Trophoblast cell (in vitro differentiated cells and primary cell): ENCODE results near the gene VASP.

ENCODE experiments used
- DNase-seq, 2 donors: peaks; one replicate each; pipeline ENCODE4 v3.0.0-alpha.2; 2016
- H2AFZ ChIP-seq: 2 replicates; pipeline ENCODE4 v1.6.1; 2013; ENCODE audit warnings: low read length, moderate library complexity, mild to moderate bottlenecking; ENCODE audit not compliant: insufficient read depth, poor library complexity
- H2AK5ac ChIP-seq: 2 replicates; pipeline ENCODE4 v1.6.1; 2013; ENCODE audit warnings: mild to moderate bottlenecking, low read length
- H2BK120ac ChIP-seq: 2 replicates; pipeline ENCODE4 v1.6.1; 2013; ENCODE audit warnings: low read length, mild to moderate bottlenecking, moderate library complexity; ENCODE audit not compliant: insufficient read depth, poor library complexity
- H2BK12ac ChIP-seq: 2 replicates; pipeline ENCODE4 v1.6.1; 2013; ENCODE audit warnings: mild to moderate bottlenecking, low read length, moderate library complexity
- H2BK5ac ChIP-seq: 2 replicates; pipeline ENCODE4 v1.6.1; 2013; ENCODE audit warnings: low read length, low read depth, moderate library complexity, mild to moderate bottlenecking; ENCODE audit not compliant: poor library complexity
- H3K14ac ChIP-seq: 2 replicates; pipeline ENCODE4 v1.6.1; 2013; ENCODE audit warnings: mild to moderate bottlenecking, low read length
- H3K18ac ChIP-seq: 2 replicates; pipeline ENCODE4 v1.6.1; 2013; ENCODE audit warnings: mild to moderate bottlenecking, low read length
- H3K23ac ChIP-seq: 2 replicates; pipeline ENCODE4 v1.6.1; 2013; ENCODE audit warnings: low read length
- H3K27ac ChIP-seq: 2 replicates; pipeline ENCODE4 v1.5.1; 2013; ENCODE audit warnings: low read depth, mild to moderate bottlenecking, inconsistent platforms, low read length, moderate library complexity
- H3K27me3 ChIP-seq: 2 replicates; pipeline ENCODE4 v1.6.1; 2013; ENCODE audit warnings: inconsistent platforms, mild to moderate bottlenecking, low read length, moderate library complexity; ENCODE audit not compliant: insufficient read depth
- H3K36me3 ChIP-seq, 2 experiments: 1 replicate in 1 of 2; 2 replicates in 1 of 2; pipeline ENCODE4 v1.6.1; 2013; ENCODE audit warnings: low read length in 2 of 2, mild to moderate bottlenecking in 2 of 2, moderate library complexity in 1 of 2; ENCODE audit not compliant: insufficient read depth in 2 of 2, control insufficient read depth in 1 of 2
- H3K4ac ChIP-seq: 2 replicates; pipeline ENCODE4 v1.6.1; 2013; ENCODE audit warnings: low read depth, mild to moderate bottlenecking, low read length, moderate library complexity
- H3K4me1 ChIP-seq, 2 experiments: 1 replicate in 1 of 2; 2 replicates in 1 of 2; pipeline ENCODE4 v1.6.1; 2013; ENCODE audit warnings: low read length in 2 of 2, mild to moderate bottlenecking in 2 of 2, moderate library complexity in 1 of 2; ENCODE audit not compliant: insufficient read depth in 2 of 2, control insufficient read depth in 1 of 2
- H3K4me2 ChIP-seq: 2 replicates; pipeline ENCODE4 v1.6.1; 2013; ENCODE audit warnings: inconsistent platforms, mild to moderate bottlenecking, low read length, moderate library complexity
- H3K4me3 ChIP-seq: 2 replicates; pipeline ENCODE4 v1.5.1; 2013; ENCODE audit warnings: mild to moderate bottlenecking, low read depth, low read length, inconsistent platforms
- H3K79me1 ChIP-seq: one replicate; pipeline ENCODE4 v1.6.1; 2013; ENCODE audit warnings: low read length
- H3K79me2 ChIP-seq: 2 replicates; pipeline ENCODE4 v1.6.1; 2013; ENCODE audit warnings: low read length, mild to moderate bottlenecking; ENCODE audit not compliant: control insufficient read depth, insufficient read depth, poor library complexity
- H3K9ac ChIP-seq: 2 replicates; pipeline ENCODE4 v1.6.1; 2013; ENCODE audit warnings: mild to moderate bottlenecking, low read length
- H3K9me3 ChIP-seq: 2 replicates; pipeline ENCODE4 v1.6.1; 2013; ENCODE audit warnings: low read depth, mild to moderate bottlenecking, control low read depth, inconsistent platforms, low read length; ENCODE audit not compliant: insufficient read depth
- H4K12ac ChIP-seq: 2 replicates; pipeline ENCODE4 v1.6.1; 2013; ENCODE audit warnings: low read depth, mild to moderate bottlenecking, low read length, moderate library complexity
- H4K8ac ChIP-seq: 2 replicates; pipeline ENCODE4 v1.6.1; 2013; ENCODE audit warnings: low read depth, mild to moderate bottlenecking, low read length, moderate library complexity
- H4K91ac ChIP-seq: one replicate; pipeline ENCODE4 v1.6.1; 2013; ENCODE audit warnings: low read depth, mild to moderate bottlenecking, low read length, moderate library complexity
- WGBS: extraction: QIAGEN DNeasy Blood & Tissue Kit; methylation state at CpG from one replicate; pipeline ENCODE4 v1.1.7; 2013; ENCODE audit warnings: missing lambda C conversion rate; ENCODE audit not compliant: insufficient read length, insufficient coverage; ENCODE audit errors: extremely low coverage; 5-methylcytosine and 5-hydroxymethylcytosine counted together

The VASP gene

DNA sequence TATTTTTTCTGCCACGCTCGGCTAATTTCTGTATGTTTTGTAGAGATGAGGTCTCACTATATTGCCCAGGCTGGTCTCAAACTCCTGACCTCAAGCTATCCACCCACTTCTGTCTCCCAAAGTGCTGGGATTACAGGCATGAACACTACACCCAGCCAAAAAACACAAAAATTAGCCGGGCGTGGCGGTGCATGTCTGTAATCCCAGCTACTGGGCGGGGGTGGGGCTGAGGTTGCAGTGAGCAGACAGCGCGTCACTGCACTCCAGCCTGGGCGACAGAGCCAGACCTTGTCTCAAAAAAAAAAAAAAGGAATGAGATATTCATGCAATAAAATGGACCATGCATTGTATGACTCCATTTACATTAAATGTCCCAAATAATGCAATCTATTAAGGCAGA, 32.2 kb downstream of the VASP start:
- H3K36me3 ChIP-seq: no peaks in the 10 kb centered on the region
- no CpG with 5 or more reads among the region's 9 CpGs for WGBS

DNA sequence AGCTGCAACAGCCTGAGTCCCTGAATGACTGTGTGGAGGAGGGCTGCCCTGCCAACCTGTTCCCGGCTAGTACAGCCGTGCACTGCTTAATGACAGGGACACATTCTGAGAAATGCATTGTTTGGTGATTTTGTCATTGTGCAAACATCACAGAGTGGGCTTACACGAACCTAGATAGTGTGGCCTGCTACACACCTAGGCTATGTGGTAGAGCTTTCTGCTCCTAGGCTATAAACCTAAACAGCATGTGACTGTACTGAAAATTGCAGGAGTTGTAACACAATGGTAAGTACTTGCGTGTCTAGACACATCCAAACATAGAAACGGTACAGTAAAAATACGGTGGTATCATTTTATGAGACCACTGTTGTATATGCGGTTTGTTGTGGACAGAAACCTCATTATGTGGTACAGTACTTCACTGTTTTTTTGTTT, 35.0 kb downstream of the VASP start:
- no peak overlapping the region for H3K4me3 ChIP-seq
- no CpG with 5 or more reads among the region's 7 CpGs for WGBS
- no peak overlapping the region for H3K9ac ChIP-seq
- no peaks in the 10 kb centered on the region for H3K27me3 ChIP-seq
- H2AK5ac ChIP-seq: no peak overlapping the region
- H2BK5ac ChIP-seq: no peak overlapping the region
- H3K27ac ChIP-seq: no peak overlapping the region
- H3K4me2 ChIP-seq: no peak overlapping the region
- H4K8ac ChIP-seq: no peak overlapping the region
- no peaks in the 10 kb centered on the region for H3K4me1 ChIP-seq
- no peak overlapping the region for H4K91ac ChIP-seq
- H4K12ac ChIP-seq: no peak overlapping the region
- H3K23ac ChIP-seq: no peak overlapping the region
- no peaks in the 10 kb centered on the region for H3K79me2 ChIP-seq
- H3K4ac ChIP-seq: no peak overlapping the region
- H2BK12ac ChIP-seq: no peak overlapping the region
- H2BK120ac ChIP-seq: no peak overlapping the region
- no peaks in the 10 kb centered on the region for H3K79me1 ChIP-seq
- no peaks in the 10 kb centered on the region for H3K9me3 ChIP-seq
- H3K18ac ChIP-seq: no peak overlapping the region
- H2AFZ ChIP-seq: no peak overlapping the region
- H3K14ac ChIP-seq: no peak overlapping the region
- DNase-seq: no peak
- H3K36me3 ChIP-seq: no peaks in the 10 kb centered on the region

More for the DNA sequence above, 32.2 kb downstream of the VASP start:
- no peak overlapping the region for H3K27ac ChIP-seq
- H3K23ac ChIP-seq: no peak overlapping the region
- H3K27me3 ChIP-seq: no peaks in the 10 kb centered on the region
- no peak overlapping the region for H3K4ac ChIP-seq
- H2AK5ac ChIP-seq: no peak overlapping the region
- no peak overlapping the region for H4K12ac ChIP-seq
- no peak overlapping the region for H3K14ac ChIP-seq
- no peak overlapping the region for H3K4me3 ChIP-seq
- no peak overlapping the region for H2BK120ac ChIP-seq
- H4K8ac ChIP-seq: no peak overlapping the region
- H4K91ac ChIP-seq: no peak overlapping the region
- no peak overlapping the region for H2BK5ac ChIP-seq
- no peak for DNase-seq
- no peaks in the 10 kb centered on the region for H3K79me2 ChIP-seq
- no peak overlapping the region for H3K18ac ChIP-seq
- no peak overlapping the region for H3K9ac ChIP-seq
- no peaks in the 10 kb centered on the region for H3K9me3 ChIP-seq
- no peak overlapping the region for H3K4me2 ChIP-seq
- no peak overlapping the region for H2BK12ac ChIP-seq
- H2AFZ ChIP-seq: no peak overlapping the region
- H3K4me1 ChIP-seq: no peaks in the 10 kb centered on the region
- no peaks in the 10 kb centered on the region for H3K79me1 ChIP-seq

DNA sequence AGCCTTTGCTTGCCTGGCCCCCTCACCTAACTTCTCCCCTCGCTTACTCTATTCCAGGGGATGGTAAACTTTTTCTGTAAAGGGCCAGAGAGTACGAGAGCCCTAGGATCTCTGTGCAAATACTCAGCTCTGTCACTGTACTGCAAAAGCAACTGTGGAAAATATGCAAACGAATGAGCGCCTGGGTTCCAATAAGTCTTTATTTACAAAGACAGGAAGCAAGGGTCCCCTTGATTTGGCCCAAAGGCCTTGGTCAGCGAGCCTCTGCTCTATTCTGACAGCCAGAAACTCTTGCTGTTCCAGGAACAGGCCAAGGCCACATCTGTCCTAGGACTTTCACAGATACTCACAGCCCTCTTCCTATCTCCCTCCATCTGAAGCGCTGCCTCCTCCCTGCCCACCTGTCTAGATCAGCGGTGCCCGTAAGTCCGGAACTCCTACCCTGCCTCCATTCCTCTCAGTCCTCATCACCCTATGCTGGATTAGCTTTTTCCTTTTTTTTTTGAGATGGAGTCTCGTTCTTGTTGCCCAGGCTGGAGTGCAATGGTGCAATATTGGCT, 40.0 kb downstream of the VASP start:
- Histone ChIP-seq H3K23ac (no peak overlapping the region), H2AFZ (no peak overlapping the region), H3K79me2 (no peaks in the 10 kb centered on the region), H2BK12ac (no peak overlapping the region), H3K18ac (no peak overlapping the region), H3K4ac (no peak overlapping the region), H2AK5ac (no peak overlapping the region), H4K12ac (no peak overlapping the region), H3K4me2 (no peak overlapping the region), H3K79me1 (no peaks in the 10 kb centered on the region), H4K8ac (no peak overlapping the region), H3K36me3 (no peaks in the 10 kb centered on the region), H2BK120ac (no peak overlapping the region), H3K4me1 (no peaks in the 10 kb centered on the region), H3K4me3 (no peak overlapping the region), H2BK5ac (no peak overlapping the region), H3K27me3 (no peaks in the 10 kb centered on the region), H3K27ac (no peak overlapping the region), H3K9ac (no peak overlapping the region), H4K91ac (no peak overlapping the region), H3K9me3 (no peaks in the 10 kb centered on the region), H3K14ac (no peak overlapping the region)
- DNase-seq: no peak
- no CpG with 5 or more reads among the region's 10 CpGs for whole genome bisulfite sequencing

DNA sequence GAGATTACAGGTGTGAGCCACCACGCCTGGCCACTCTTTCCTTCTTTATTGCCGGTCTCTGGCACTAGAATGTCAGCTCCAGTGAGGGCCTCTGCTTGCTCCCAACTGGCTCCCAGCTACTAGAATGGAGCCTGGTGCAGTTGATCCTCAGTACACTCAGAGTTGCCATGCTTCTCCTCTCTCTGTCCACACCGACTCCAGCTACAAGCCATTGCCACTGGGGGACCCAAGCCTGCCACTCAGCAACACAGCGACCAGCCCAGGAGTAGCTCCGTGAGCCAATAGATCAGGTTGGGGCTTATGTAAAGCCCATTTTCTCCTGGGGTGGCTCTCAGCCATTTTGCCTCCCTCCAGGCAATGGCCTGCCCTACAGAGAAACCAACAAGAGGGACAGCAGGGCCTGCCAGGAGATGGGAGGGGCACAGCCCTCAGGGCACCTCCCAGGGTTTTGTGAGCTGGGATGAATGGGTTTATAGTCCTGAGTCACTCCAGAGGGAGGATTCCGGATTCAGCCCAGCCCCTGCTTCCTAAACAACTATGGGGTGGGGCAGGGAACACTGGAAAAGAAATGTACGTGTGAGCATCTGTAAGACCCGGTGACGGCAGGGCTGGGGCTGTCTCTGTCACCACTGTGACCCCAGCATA, 40.8 kb downstream of the VASP start:
- no peak overlapping the region for H4K8ac ChIP-seq
- H3K23ac ChIP-seq: no peak overlapping the region

More for the DNA sequence above, 40.8 kb downstream of the VASP start:
- Histone ChIP-seq H3K4me3 (no peak overlapping the region), H3K4me1 (no peaks in the 10 kb centered on the region), H3K4ac (no peak overlapping the region), H2BK12ac (no peak overlapping the region), H3K27ac (no peak overlapping the region), H3K4me2 (no peak overlapping the region), H4K12ac (no peak overlapping the region), H3K27me3 (no peaks in the 10 kb centered on the region), H3K14ac (no peak overlapping the region), H4K91ac (no peak overlapping the region), H3K36me3 (peaks cover 0 to 3% of the 10 kb centered on the region in 2 experiments), H2BK120ac (no peak overlapping the region), H3K79me1 (no peaks in the 10 kb centered on the region), H3K79me2 (no peaks in the 10 kb centered on the region), H2AK5ac (no peak overlapping the region), H3K9ac (no peak overlapping the region), H2BK5ac (no peak overlapping the region), H3K18ac (no peak overlapping the region), H3K9me3 (no peaks in the 10 kb centered on the region), H2AFZ (no peak overlapping the region)
- DNase-seq: peak in 1 of 2 donors; percentile 41
- no CpG with 5 or more reads among the region's 9 CpGs for WGBS
